WI38 (cell line): Measurements from ENCODE around the gene OR13C5.

Experiments used
- H3K4me3 ChIP-seq: 2 replicates; pipeline ENCODE4 v1.5.1; 2011; ENCODE audit warnings: low read depth, mild to moderate bottlenecking, control low read depth, low read length
- TF ChIP-seq, protein P1 (sequence below): IDR thresholded peaks from 2 replicates; pipeline ENCODE4 v1.5.1; 2012; ENCODE audit warnings: low read depth, mild to moderate bottlenecking, control low read depth, low read length

OR13C5 gene

DNA sequence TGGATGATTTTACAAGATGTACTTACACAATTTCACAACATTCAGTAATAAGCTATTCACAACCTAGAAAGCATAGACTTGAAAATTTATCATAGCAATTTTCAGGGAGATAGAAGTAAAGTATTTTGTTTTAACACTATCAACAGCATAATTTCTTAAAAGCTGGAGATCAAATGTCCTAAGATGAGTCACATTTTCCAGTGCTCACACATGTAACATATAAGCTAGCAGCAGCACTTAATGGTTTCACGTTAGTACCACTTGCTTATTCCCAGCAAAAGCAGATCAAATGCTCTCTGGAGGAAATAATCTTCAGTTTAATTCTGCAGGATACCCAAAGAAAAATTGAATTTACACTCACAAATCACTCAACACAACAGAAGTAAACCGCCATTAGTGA lies 23.8 kb downstream of the OR13C5 start:
- no peak overlapping the region for H3K4me3 ChIP-seq
- TF ChIP-seq, protein P1, sequence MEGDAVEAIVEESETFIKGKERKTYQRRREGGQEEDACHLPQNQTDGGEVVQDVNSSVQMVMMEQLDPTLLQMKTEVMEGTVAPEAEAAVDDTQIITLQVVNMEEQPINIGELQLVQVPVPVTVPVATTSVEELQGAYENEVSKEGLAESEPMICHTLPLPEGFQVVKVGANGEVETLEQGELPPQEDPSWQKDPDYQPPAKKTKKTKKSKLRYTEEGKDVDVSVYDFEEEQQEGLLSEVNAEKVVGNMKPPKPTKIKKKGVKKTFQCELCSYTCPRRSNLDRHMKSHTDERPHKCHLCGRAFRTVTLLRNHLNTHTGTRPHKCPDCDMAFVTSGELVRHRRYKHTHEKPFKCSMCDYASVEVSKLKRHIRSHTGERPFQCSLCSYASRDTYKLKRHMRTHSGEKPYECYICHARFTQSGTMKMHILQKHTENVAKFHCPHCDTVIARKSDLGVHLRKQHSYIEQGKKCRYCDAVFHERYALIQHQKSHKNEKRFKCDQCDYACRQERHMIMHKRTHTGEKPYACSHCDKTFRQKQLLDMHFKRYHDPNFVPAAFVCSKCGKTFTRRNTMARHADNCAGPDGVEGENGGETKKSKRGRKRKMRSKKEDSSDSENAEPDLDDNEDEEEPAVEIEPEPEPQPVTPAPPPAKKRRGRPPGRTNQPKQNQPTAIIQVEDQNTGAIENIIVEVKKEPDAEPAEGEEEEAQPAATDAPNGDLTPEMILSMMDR, result no peak

DNA sequence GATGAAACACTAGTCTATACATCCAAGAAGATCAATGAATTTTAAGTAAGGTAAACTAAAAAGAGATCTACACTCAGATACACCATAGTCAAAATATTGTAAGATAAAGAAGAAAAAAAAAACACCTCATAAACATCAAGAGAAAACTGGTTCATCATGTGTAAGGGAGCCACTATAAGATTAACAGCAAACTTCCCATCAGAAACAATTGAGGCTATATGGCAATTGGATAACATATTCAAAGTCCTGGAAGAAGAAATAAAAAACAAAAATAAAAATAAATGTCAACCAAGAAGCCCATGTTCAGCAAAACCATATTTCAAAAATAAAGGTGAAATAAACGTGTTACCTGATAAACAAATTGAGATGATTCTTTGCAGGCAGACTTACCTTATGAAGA lies 26.6 kb downstream of the OR13C5 start:
- H3K4me3 ChIP-seq, result no peak overlapping the region
- TF ChIP-seq, protein P1, result no peak

DNA sequence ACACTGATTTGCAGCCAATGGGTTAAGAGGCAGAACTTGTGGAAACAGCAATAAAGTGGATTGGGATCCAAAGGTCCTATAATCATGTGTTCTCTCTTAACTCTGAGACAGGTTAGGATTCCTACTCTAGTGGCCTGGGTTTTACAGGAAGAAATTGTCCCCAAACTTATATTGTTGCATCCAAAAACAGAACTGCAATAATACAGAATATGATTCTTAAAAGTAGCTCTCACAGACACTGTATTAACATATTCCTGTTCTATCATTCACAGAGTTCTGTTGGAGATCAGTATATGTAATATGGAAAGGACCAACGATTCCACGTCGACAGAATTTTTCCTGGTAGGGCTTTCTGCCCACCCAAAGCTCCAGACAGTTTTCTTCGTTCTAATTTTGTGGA lies 30.3 kb downstream of the OR13C5 start, which contains the start of gene OR13C8:
TSS of gene OR13C8 (plus strand) at position 301 of the 400 bp plus-strand sequence. CDS start at position 301, 0 bp downstream.
- no peak within 1 kb of the TSS for H3K4me3 ChIP-seq
- TF ChIP-seq, protein P1, result no peak

DNA sequence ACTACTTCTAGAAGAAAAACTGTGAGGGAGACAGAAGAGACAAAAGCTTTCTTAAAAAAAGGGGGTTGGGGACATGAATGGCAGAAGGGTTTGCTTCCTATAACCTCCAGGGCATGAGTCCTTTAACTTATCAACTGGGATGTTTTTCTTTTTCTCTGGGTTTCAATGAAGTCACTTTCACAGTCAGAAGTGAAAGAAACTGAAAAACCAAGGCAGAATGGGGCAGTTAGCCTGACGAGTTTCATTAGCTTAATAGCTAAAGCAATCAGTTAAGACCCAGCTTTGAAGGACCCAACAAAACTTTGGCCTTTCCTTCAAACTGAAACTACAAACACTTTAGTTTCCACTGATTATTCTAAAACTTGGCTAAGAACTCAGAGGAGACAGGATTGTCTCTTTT lies 34.9 kb downstream of the OR13C5 start:
- TF ChIP-seq, protein P1, result no peak
- no peak overlapping the region for H3K4me3 ChIP-seq

DNA sequence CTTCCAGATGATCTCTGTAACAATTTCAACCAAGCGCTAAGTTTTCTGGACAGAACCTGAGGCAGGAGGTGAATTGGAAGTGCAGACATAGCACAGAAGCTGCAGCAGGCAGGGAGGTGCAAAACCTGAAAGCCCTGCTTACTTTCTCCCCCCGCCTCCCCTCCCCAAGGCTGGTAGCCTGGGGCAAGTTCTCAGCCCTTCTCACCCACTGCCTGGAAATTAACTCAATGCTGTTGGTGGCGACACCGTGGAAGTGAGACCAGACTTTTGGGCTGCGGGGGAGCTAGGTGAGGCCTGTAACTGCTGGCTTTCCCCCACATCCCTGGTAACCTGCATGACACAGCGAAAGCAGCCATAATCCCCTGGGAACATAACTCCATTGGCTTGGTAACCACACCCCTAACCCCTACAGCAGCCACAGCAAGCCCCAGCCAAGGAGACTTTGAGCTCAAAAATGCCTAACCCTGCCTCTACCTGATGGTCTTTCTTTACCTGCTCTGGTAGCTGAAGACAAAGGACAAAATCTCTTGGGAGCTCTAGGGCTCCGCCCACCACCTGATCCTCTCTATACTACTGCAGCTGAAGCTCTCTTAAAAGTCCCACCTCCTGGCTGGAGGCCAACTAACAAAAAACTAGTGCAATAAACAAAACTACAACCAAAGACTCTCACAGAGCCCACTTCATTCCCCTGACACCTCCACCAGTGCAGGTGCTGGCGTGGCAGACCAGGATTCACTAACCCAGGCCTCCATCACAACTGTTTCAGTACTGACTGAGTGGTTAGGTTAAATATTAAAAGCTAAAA lies 42.2 kb downstream of the OR13C5 start:
- TF ChIP-seq, protein P1, result no peak
- H3K4me3 ChIP-seq, result no peak overlapping the region

DNA sequence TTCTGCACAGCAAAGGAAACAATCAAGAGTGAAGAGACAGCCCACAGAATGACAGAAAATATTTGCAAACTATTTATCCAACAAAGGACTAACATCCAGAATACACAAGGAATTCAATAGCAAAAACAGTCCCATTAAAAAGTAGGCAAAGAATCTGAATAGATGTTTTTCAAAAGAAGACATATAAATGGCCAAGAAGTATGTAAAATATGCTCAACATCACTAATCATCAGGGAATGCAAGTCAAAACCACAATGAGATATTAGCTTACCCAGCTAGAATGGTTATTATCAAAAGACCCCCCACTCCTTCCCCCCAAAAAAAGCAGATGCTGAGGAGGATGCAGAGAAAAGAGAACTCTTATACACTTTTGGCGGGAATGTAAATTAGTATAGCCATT lies 43.7 kb downstream of the OR13C5 start:
- TF ChIP-seq, protein P1, result no peak

DNA sequence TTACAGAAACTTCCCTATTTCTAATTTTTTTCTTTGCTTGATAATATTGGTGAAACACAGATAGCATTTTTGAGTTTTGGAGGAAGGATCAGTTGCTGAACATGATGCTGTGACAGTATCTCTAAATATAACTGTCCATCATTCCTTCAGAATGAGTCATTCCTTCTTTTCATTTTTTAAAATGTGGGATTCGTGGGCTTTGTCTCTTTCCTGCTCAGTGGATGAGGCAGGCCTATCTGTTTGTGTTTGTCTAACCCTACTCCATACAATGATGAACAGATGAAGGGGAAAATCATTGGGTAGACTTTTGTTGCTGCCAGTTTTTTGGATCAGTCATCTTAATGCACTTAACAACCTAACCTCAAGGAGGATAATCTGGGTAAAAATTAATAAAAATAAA lies 46.0 kb downstream of the OR13C5 start:
- no peak overlapping the region for H3K4me3 ChIP-seq
- TF ChIP-seq, protein P1, result no peak

More for the DNA sequence above, 43.7 kb downstream of the OR13C5 start:
- no peak overlapping the region for H3K4me3 ChIP-seq
